Neural progenitor cell (in vitro differentiated cells): Measurements from ENCODE around the gene HDAC4.

Source experiments
- CTCF ChIP-seq: fragments of 200-600 bp; sonication (generic); IDR thresholded peaks from 2 replicates; pipeline ENCODE4 v1.5.1; 2017; ENCODE audit warnings: antibody characterized with exemption, mild to moderate bottlenecking
- EZH2 ChIP-seq: fragments of 200-600 bp; sonication (generic); IDR thresholded peaks from 2 replicates; pipeline ENCODE4 v1.6.1; 2017; ENCODE audit warnings: antibody characterized with exemption, mild to moderate bottlenecking, moderate library complexity
- EZH2phosphoT487 ChIP-seq: fragments of 200-600 bp; sonication (generic); IDR thresholded peaks from 2 replicates; pipeline ENCODE4 v1.6.1; 2017; ENCODE audit warnings: antibody characterized with exemption

GRCh38 chr2:239165206-239165831, 235.5 kb downstream of the HDAC4 start:
- TF ChIP-seq CTCF (no peak), EZH2phosphoT487 (no peak), EZH2 (no peak)
